NB4 (cell line): ENCODE data around the gene RFX4.

ENCODE experiments used
- POLR2A ChIP-seq: IDR thresholded peaks from 2 replicates; pipeline ENCODE4 v1.6.1; 2011; ENCODE audit warnings: mild to moderate bottlenecking; ENCODE audit not compliant: insufficient read length; ENCODE audit errors: extremely low read depth
- TF ChIP-seq, protein P1 (sequence below): IDR thresholded peaks from one replicate; pipeline ENCODE4 v1.5.1; 2012; ENCODE audit warnings: low read depth, low read length

DNA sequence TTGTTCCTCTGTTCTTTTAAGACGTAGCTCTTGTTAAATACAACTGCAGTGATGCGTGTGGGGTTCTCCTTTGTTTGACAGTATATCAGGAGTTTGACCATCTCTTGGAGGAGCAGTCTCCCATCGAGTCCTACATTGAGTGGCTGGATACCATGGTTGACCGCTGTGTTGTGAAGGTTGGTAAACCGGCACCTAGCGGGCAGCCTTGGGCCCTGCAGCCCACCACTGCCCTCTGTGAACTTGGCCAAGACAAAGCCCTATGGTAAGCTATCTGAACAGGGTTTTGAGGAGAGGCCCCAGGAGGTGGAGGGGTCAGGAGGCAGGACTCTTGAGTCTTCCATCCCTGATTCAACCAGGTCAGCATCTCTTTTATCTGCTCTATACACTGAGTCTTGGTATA is 137.1 kb downstream of the RFX4 start:
- TF ChIP-seq, protein P1, sequence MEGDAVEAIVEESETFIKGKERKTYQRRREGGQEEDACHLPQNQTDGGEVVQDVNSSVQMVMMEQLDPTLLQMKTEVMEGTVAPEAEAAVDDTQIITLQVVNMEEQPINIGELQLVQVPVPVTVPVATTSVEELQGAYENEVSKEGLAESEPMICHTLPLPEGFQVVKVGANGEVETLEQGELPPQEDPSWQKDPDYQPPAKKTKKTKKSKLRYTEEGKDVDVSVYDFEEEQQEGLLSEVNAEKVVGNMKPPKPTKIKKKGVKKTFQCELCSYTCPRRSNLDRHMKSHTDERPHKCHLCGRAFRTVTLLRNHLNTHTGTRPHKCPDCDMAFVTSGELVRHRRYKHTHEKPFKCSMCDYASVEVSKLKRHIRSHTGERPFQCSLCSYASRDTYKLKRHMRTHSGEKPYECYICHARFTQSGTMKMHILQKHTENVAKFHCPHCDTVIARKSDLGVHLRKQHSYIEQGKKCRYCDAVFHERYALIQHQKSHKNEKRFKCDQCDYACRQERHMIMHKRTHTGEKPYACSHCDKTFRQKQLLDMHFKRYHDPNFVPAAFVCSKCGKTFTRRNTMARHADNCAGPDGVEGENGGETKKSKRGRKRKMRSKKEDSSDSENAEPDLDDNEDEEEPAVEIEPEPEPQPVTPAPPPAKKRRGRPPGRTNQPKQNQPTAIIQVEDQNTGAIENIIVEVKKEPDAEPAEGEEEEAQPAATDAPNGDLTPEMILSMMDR, result no peak
- no peak for TF ChIP-seq POLR2A
